Measurements from ENCODE around the gene SLIT1. TPM values are rescaled to one million over a fixed set of nuclear protein-coding genes. Genes with fewer than 3 reads are reported as not detected.
A peak's percentile ranks its signal among the peaks of the same experiment; 100 is the strongest.

SLIT1 gene
- total RNA-seq, 1 donor from 2014 or later: 0.72 TPM

DNA sequence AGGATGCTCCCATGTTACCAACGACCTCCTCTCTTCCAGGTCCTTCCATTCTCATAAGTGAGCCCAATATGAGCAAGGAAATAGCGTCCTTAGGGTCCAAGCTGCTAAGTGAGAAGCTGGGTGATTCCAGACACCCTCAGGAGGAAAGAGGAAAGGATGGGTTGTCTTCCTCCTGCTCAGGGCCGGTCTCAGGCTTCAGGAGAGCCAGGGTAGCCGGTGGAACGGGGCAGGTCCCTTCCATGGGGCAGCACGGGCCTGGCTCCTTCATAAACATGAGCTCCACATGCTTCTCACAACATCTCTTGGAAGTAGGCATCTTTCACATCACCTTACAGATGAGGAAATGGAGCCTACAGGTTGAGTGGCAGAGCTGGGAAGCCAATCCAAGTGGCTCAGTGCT, 12.7 kb downstream of the SLIT1 start:
- DNase-seq (ENCODE audit: low spot score): no peak

- no peak for DNase-seq (ENCODE audit: low spot score)
Measured at GRCh38 chr10:97171001-97171400, 14.8 kb downstream of the SLIT1 start.

DNA sequence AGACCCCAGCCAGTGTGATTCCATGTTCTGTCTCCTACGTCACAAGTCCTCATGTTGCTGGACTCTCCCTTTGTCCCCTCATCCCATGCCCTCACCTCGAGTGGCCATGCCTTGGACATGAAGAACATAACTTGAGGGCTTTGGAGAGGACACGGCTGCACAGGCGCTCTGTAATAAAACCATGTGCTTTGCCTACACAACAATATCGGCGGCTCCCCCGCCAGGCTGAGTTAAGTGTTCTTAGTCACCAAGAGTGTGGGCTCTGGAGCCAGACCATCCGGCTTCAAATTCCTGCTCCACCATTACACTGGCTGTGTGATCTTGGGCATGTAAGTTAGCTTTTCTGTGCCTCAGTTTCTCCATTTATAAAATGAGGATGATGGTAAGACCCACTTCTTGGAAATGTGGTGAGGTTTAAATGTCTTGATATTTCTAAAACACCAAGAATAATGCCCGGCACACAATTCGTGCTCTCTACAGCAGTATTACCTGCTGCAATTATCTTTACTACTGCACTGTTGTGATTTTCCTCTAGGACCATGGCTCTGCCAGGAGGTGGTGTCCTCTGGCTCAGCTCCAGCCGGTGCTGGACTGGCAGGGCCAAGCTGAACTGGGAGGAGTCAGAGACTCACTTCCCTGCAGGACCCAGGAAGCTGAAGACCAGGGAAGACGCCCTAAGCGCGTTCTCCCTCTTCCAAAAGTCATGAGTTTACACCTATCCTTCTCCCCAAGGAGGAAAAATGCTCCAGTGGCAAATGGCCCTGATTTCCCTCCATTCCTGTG, 15.7 kb downstream of the SLIT1 start:
- DNase-seq (ENCODE audit: low spot score): no peak

DNA sequence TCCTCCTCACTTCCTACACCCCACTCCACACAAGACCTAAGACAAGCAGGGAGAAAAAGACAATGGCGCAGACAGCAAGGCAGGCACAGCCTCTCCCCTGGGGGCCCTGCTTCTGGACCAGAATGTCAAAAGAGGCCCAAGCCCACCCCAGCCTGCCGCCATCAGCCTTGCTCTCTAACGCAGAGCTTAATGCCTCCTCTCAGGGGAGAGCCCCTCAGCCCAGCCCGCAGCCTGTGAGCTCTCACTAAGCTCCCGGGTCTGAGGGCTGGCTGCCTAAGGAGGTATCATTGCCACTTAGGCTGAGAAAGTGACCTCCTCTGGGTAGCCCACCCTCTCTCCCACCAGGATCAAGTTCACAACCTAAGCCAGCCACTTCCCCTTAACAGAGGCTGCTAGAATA, 16.7 kb downstream of the SLIT1 start:
- DNase-seq (ENCODE audit: low spot score): no peak

DNA sequence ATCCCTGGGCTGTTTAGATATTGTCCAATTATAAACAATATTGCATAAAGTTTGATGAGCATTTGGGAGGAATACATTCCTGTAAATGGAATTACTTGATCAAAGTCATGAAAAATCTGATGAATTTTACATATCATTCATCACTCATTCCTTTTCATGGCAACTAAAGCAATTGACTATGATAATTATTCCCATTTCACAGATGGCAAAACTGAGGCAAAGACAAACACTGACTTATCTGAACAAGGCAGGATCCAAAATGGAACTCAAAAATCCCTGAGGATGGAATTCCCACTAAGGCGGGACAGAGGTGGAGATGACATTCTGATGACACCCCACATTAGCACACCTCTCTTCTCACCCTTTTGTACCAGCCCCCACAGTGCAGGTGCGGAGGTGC, 17.1 kb downstream of the SLIT1 start:
- DNase-seq (ENCODE audit: low spot score): no peak

- no peak for DNase-seq (ENCODE audit: low spot score)
Measured at GRCh38 chr10:97165499-97165898, 20.3 kb downstream of the SLIT1 start.

DNA sequence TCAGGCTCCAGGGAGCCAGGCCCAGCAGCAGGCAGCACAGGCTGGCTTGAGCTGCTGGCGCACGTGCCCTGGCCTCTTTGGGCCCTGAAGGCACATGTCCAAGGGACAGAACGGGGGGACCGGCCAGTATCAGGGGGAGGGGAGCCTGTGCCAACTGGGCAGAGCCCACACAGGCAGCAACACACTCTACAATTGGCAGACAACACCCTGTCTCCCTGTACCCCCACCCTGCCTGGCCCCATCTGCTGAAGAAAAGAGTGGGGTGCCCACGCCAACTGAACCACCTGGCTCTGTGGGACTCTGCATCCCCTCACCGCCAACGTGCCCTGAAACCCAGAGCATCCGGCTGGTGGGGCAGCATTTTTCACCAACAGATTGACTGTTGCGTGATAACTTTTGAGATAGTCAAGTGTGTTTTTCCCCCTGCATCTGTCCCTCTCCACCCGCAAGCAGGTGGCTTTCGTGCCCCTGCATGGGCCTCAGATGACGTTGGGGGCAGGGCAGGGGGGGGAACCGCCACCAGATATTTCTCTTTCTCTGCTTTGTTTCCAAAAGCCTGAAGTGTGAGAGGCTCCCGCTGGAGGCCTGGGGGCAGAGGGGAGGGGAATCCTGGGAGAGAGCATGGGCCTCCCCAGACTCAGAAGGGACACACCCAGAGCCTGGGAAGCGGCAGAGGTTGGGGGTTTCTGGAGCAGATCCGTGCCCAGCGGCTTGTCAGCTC, 21.8 kb downstream of the SLIT1 start:
- peak; percentile 26 for DNase-seq (ENCODE audit: low spot score)

DNA sequence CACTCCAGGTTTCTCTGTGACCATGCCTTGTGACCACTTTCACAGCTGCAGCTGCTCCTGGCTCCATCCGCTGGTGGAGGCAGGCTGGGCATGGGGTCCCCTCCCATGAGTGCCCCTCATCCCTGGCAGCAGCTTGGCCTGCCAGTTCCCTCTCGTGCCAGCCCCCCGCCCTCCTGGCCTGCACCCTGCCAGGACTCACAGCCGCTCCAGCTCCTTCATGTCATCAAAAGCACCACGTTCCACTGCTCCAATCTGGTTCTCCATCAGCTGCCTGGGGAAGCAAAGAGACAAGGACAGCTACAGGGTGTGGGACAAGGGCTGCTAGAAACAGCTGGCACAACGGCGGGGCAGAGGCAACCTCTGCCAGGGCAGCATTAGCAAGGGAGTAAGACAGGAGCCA, 22.6 kb downstream of the SLIT1 start:
- DNase-seq (ENCODE audit: low spot score): no peak

DNA sequence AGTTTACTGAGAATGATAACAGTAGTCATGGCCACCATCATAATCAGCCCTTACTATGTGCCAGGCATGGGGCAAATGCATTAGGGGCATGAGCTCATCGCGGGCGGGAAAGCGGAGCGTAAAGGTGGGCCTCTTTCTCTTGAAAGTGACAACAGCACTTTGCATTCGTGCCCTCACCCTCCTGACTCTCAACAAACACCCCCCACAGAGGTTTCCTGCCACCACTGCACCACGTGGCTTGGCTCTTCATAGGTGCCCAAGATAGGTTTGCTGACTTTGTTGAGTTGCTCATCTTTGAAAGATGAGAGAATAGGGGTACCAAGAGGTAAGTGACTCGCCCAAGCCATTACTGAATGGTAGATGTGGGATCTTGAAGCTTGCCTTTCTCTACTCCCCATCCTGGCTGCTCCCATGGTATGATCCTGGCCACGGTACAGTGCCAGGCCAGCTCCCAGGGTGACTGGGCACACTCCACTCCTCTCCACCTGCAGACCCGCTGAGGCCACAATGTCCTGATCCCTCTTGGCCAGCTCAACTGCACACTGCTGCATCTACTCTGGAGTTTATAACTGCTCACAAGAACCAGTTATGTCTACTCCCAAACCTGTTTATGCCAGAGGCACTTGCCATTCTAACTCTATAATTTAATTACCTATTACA, 26.0 kb downstream of the SLIT1 start:
- no peak for DNase-seq (ENCODE audit: low spot score)

DNA sequence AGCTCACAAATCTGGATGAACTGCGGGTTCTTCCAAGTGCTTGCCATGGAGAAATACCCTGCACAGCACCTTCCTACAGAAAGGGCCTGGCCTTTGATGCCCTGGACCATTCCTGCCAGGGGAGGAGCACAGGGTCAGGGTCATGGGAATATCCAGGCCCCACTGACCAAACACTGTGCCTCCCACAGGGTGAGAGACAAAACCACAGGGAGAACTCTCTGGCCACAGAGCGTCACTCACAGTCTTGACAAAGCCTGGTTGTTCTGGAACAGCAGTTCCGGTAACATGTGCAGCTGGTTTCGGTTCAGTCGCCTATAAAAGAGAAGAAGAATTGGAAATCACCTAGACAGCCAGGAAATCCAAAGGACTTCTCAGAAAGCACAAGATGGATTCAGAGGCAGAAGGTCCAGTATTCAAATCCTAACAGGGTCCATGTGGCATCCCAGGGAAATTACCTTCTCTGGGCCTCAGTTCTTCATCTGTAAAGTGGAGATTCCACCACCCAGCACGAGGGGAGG, 28.1 kb downstream of the SLIT1 start:
- no peak for DNase-seq (ENCODE audit: low spot score)

DNA sequence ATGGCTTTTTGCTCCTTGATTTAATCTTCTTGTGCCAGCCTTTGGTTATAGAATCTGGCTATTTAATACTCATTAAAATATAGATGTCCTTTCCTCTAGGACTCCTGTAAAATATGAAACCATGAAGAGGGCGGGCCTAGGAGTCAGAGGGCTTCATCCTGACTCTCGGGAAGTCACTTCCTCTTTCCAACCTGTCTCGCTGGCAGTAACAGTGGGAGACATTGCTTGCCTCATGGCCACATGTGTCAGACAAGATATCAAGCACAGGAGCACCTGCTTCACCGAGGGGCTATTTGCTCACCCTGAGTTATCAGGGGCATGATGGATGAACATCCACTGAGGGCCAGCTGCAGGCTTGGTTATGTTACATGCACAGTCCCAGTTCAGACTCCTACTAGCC, 31.0 kb downstream of the SLIT1 start:
- DNase-seq (ENCODE audit: low spot score): no peak

DNA sequence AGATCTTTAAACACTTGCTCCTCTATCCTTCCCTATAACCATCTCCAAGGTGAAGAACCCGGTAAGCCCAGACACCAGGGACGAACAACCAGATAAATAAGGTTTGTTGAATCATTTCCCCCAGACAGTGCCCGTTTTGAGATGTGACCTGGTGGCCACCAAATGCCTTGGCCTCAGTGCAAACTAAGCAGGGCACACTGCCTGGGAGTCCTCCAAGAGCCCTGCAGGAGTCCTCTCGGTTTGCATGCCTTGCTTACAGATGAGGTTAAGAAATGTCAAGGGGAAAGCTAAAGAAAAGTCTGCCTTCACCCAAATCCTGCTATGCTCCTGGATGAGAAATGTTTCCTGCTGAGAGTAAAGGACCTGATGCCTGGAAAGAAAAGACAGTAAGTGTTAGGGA, 31.6 kb downstream of the SLIT1 start:
- DNase-seq (ENCODE audit: low spot score): no peak

GRCh38 chr10:97153270-97153850, 32.4 kb downstream of the SLIT1 start:
- peak; percentile 60 for DNase-seq (ENCODE audit: low spot score)

- DNase-seq (ENCODE audit: low spot score): no peak
Measured at GRCh38 chr10:97151307-97151914, 34.3 kb downstream of the SLIT1 start.

DNA sequence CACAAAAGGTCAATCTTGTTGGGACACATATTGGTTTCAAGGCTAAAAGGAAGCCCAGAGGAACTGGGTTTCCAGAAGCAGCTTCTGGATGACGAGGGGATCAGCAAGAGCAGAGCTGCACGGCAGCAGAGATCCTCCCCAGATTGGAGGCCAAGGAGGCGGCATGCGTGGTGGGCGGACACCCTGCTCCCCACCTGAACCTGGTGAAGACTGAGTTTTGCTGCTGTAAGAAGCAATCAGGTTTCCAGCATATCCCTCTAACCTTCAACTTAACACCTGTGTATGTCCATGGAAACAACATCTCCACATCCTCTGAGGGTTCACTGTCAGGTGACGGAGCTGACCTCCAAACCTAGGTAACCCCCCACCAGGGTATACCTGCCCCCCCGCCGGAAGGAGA, 35.1 kb downstream of the SLIT1 start:
- DNase-seq (ENCODE audit: low spot score): no peak

DNA sequence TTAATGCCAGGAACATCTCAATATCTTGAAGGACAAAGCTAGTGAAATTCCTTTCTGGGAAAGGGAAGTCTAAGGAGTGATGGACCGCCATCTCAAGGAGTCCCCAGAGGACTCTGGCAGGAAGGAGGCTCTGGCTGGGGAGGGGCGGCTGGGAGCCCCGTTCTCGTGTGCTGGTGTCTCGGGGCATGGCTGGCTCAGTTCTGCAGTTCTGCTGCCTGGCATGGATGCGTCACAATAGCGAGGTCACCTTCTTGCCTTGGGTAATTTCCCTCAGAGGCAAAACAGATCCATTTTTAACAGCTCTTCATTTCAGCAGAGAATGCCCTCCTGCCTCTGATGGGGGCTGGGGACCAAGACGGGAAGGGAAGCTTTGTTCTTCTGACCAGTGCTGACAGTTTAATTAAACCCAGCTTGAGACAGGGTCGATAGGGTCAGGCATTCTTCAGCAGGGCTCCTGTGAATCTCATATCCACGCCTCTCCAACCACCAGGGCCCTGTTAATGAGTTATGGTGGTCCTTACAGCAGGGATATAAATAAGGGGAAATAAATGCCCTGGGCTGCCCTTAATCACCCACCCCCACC, 35.7 kb downstream of the SLIT1 start:
- DNase-seq (ENCODE audit: low spot score): no peak

DNA sequence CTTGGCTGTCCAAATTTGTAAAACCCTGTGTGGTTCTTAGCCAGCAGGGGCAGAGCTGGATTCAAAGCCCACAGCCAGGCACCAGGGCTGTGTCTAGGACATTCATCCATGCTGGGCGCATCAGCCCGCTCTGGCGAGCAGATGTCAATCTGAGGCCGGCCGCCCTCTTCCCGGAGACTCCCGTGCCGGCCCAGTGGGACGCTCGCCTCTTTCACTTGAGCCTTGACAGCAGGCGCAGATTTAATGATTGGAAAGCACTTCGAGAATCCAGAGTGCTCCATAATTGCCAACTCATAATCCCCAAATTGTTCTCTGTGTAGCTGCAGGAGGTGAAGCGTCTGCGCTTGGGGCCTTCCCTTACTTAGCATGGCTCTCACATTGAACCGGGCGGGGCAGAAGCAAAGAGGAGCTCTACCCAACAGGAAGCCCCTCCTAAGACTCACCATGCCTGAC, 36.7 kb downstream of the SLIT1 start:
- no peak for DNase-seq (ENCODE audit: low spot score)

- no peak for DNase-seq (ENCODE audit: low spot score)
Measured at GRCh38 chr10:97144297-97144696, 41.5 kb downstream of the SLIT1 start.

GRCh38 chr10:97142834-97143233, 42.9 kb downstream of the SLIT1 start:
- DNase-seq (ENCODE audit: low spot score): no peak

DNA sequence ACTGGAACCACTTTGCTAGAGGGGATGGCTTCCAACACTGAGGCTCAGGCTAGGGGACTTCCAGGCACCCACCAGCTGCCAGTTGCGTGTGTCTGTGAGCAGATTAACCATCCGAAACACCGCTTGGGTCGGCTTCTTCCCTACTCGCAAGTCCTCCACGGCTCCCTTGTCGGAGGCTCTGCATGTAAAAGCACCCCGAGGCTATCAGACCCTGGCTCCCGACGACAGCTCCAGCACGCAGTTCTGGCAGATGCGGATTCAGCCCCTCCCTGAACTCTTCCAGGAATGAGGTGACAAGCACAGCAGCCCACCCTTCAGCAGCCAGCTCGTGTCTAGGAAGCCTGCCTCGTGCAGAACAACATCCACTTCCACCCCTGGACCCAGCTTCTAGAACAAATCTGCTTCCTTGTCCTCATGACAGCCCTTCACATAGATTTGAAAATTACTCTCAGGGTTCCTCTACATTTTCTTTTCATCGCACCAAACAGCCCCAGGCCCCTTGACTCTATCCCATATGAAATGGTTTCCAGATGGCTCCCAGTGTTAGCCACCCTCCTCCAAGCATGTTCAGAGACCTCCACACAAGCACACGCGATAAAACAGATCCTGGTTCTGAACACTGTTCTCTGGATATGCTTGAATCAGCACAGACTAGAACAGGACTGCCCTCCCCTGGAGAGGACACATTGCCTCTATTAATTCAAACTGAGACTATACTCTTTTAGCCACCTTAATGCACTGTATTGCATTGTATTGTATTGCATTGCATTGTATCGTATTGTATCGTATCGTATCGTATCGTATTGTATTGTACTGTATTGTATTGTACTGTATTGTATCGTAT, 44.6 kb downstream of the SLIT1 start:
- DNase-seq (ENCODE audit: low spot score): no peak
